ENCODE data around the gene STPG1.

GRCh38 chr1:24329331-24329730 lies 84.3 kb downstream of the STPG1 start:
- TF ChIP-seq CTCF (IDR thresholded peaks at IDR 0.05) (no peak), POLR2A (IDR thresholded peaks at IDR 0.05) (no peak)

Data from testis (tissue), 2 donors.